Endothelial cell of umbilical vein (primary cell): ENCODE measurements around the gene CACNA1A. TPM values are rescaled to one million over a fixed set of nuclear protein-coding genes. Genes with fewer than 3 reads are reported as not detected.

Experiments
- BruUV-seq: library from RNA; stranded (reverse); fragments of 400-500 nt; replicated peaks from 2 replicates; lab custom pipeline; 2021; lab: Mats Ljungman, UMichigan
- CTCF ChIA-PET: fragments of 300-600, 350-600 bp; sonication (Branson Sonifier 250); formaldehyde crosslinking; loops from one replicate; lab custom pipeline; 2021; ENCODE audit warnings: antibody characterized with exemption, inconsistent platforms; lab: Charles Lee
- POLR2A ChIA-PET: fragments of 300-600, 350-600 bp; sonication (Branson Sonifier 250); formaldehyde crosslinking; loops from one replicate; lab custom pipeline; 2021; ENCODE audit warnings: antibody characterized with exemption, inconsistent platforms; lab: Charles Lee
- DNase-seq: peaks from one replicate; pipeline ENCODE4 v3.0.0-alpha.2; 2011; ENCODE audit warnings: low read depth, low spot score
- FAIRE-seq: peaks from 2 replicates; lab custom pipeline; 2011; peaks lifted over from hg19 to GRCh38; lab: Jason Lieb, UNC
- H2AFZ ChIP-seq: 2 replicates; pipeline ENCODE4 v1.6.0; 2012; ENCODE audit warnings: low read depth, low read length, control low read depth, inconsistent platforms
- H3K27ac ChIP-seq: 2 replicates; pipeline ENCODE4 v1.5.1; 2011; ENCODE audit warnings: low read depth, mild to moderate bottlenecking, control low read depth, low read length, moderate library complexity; ENCODE audit not compliant: insufficient read depth
- H3K27me3 ChIP-seq, 2 experiments: 2 replicates each; pipeline versions ENCODE4 v1.6.0 to v1.6.1; 2011; ENCODE audit warnings: low read length in 2 of 2, mixed read lengths in 1 of 2; ENCODE audit not compliant: control insufficient read depth in 2 of 2, insufficient read depth in 2 of 2
- H3K36me3 ChIP-seq, 2 experiments: 2 replicates in 1 of 2; 3 replicates in 1 of 2; pipeline ENCODE4 v1.5.1; 2011; ENCODE audit warnings: low read length in 2 of 2, mild to moderate bottlenecking in 1 of 2, moderate library complexity in 1 of 2; ENCODE audit not compliant: control insufficient read depth in 2 of 2, insufficient read depth in 2 of 2; ENCODE audit errors: extremely low read depth in 1 of 2
- H3K4me1 ChIP-seq: 3 replicates; pipeline ENCODE4 v1.5.1; 2011; ENCODE audit warnings: mild to moderate bottlenecking, low read length; ENCODE audit not compliant: control insufficient read depth, insufficient read depth; ENCODE audit errors: extremely low read depth
- H3K4me2 ChIP-seq: 2 replicates; pipeline ENCODE4 v1.6.1; 2011; ENCODE audit warnings: low read length, control low read depth, mixed read lengths; ENCODE audit not compliant: insufficient read depth
- H3K4me3 ChIP-seq, 3 experiments: fragments of 200-600 bp in 1 of 3; sonication (generic), shearing (Covaris generic) in 1 of 3; replicated peaks in 1 of 3; 2 replicates each; pipeline ENCODE4 v1.5.1; 2011 to 2016; ENCODE audit warnings: control low read depth in 3 of 3, low read length in 3 of 3, mild to moderate bottlenecking in 2 of 3, inconsistent platforms in 1 of 3, low read depth in 1 of 3, moderate library complexity in 1 of 3; ENCODE audit not compliant: insufficient read depth in 1 of 3
- H3K79me2 ChIP-seq: 2 replicates; pipeline ENCODE4 v1.6.0; 2012; ENCODE audit warnings: low read length, inconsistent platforms; ENCODE audit not compliant: control insufficient read depth, insufficient read depth
- H3K9ac ChIP-seq: replicated peaks from 2 replicates; pipeline ENCODE3; 2011; ENCODE audit warnings: low read length, control low read depth; ENCODE audit not compliant: insufficient read depth; ENCODE audit errors: extremely low read depth
- H3K9me1 ChIP-seq: replicated peaks from 3 replicates; pipeline ENCODE4 v1.6.0; 2011; ENCODE audit warnings: mild to moderate bottlenecking, low read length; ENCODE audit not compliant: control insufficient read depth, insufficient read depth; ENCODE audit errors: extremely low read depth
- H3K9me3 ChIP-seq: replicated peaks from 2 replicates; pipeline ENCODE4 v1.5.1; 2012; ENCODE audit warnings: low read length, inconsistent platforms; ENCODE audit not compliant: control insufficient read depth, insufficient read depth
- H4K20me1 ChIP-seq: replicated peaks from 2 replicates; pipeline ENCODE3; 2011; ENCODE audit warnings: mild to moderate bottlenecking, low read length; ENCODE audit not compliant: control insufficient read depth, insufficient read depth; ENCODE audit errors: extremely low read depth
- EZH2 ChIP-seq: IDR thresholded peaks from 2 replicates; pipeline ENCODE4 v1.6.1; 2012; ENCODE audit warnings: borderline replicate concordance, low read depth, mild to moderate bottlenecking, moderate library complexity, low read length, inconsistent platforms; ENCODE audit not compliant: severe bottlenecking
- FOS ChIP-seq: IDR thresholded peaks from 2 replicates; pipeline ENCODE4 v1.6.1; 2011; ENCODE audit warnings: mild to moderate bottlenecking, low read length, moderate library complexity, borderline replicate concordance; ENCODE audit not compliant: insufficient read depth
- POLR2A ChIP-seq: IDR thresholded peaks from 2 replicates; pipeline ENCODE4 v1.6.1; 2012; ENCODE audit warnings: low read depth, mild to moderate bottlenecking, control low read depth, low read length
- dilution Hi-C: fragments of 300-500 bp; cut with MboI; formaldehyde crosslinking; loops from one replicate; pipeline ENCODE4 v1.15.0; 2019; ENCODE audit warnings: low sequenced_read_pairs; ENCODE audit not compliant: extremely low pct_ligation_motif_present
- intact Hi-C: fragments of 100-400 bp; cut with micrococcal nuclease; formaldehyde crosslinking; loops from one replicate; pipeline ENCODE4 v1.10.0; 2022
- polyA plus RNA-seq, 4 experiments: library from polyadenylated mRNA; depleted of rRNA in 3 of 4; stranded (reverse) in 3 of 4; unstranded in 1 of 4; fragments of >200 nt; gene quantifications; 2 replicates each; pipeline versions ENCODE4 v1.2.1 to v1.2.3, GENCODE V29; 2011 to 2012; ENCODE audit warnings: missing spikeins in 1 of 4
- total RNA-seq: library from RNA; stranded (reverse); gene quantifications from 2 replicates; pipeline ENCODE4 v1.2.3, GENCODE V29; 2021
- TF ChIP-seq, protein P1 (sequence below), 2 donors: IDR thresholded peaks; 1 replicate in 1 of 2; 2 replicates in 1 of 2; pipeline ENCODE4 v1.5.1; 2011; ENCODE audit warnings: low read length in 2 of 2, mild to moderate bottlenecking in 2 of 2, moderate library complexity in 2 of 2, control low read depth in 1 of 2, inconsistent platforms in 1 of 2, low read depth in 1 of 2; ENCODE audit not compliant: insufficient read depth in 1 of 2; ENCODE audit errors: extremely low read depth in 1 of 2

CACNA1A gene
- total and polyA plus RNA-seq, 2 donors (not counting 3 experiments of a cell fraction or from before 2014, with no cell fraction given), result 0.17 to 0.38 TPM

- ChIA-PET POLR2A (no interaction called here), CTCF (no interaction called here)
- Histone ChIP-seq H3K36me3 (no peaks in the 10 kb centered on the region), H3K4me2 (no peak overlapping the region), H2AFZ (no peak overlapping the region), H3K4me3 (no peak overlapping the region), H3K27me3 (peaks cover 2% of the 10 kb centered on the region in 2 experiments), H3K27ac (no peak overlapping the region), H3K9me3 (no peaks in the 10 kb centered on the region), H3K9ac (no peak overlapping the region), H4K20me1 (no peaks in the 10 kb centered on the region), H3K9me1 (no peaks in the 10 kb centered on the region), H3K4me1 (no peaks in the 10 kb centered on the region), H3K79me2 (no peaks in the 10 kb centered on the region)
- intact Hi-C loops (no loop called here), dilution Hi-C loops (no loop called here)
- no peak for DNase-seq
- no peak for FAIRE-seq
- no peak for TF ChIP-seq FOS
- TF ChIP-seq EZH2, result no peak
- TF ChIP-seq, protein P1, sequence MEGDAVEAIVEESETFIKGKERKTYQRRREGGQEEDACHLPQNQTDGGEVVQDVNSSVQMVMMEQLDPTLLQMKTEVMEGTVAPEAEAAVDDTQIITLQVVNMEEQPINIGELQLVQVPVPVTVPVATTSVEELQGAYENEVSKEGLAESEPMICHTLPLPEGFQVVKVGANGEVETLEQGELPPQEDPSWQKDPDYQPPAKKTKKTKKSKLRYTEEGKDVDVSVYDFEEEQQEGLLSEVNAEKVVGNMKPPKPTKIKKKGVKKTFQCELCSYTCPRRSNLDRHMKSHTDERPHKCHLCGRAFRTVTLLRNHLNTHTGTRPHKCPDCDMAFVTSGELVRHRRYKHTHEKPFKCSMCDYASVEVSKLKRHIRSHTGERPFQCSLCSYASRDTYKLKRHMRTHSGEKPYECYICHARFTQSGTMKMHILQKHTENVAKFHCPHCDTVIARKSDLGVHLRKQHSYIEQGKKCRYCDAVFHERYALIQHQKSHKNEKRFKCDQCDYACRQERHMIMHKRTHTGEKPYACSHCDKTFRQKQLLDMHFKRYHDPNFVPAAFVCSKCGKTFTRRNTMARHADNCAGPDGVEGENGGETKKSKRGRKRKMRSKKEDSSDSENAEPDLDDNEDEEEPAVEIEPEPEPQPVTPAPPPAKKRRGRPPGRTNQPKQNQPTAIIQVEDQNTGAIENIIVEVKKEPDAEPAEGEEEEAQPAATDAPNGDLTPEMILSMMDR (IDR thresholded peaks at IDR 0.05; ENCODE audit: extremely low read depth in 1 of 2, insufficient read depth in 1 of 2, low read depth in 1 of 2, low read length in 2 of 2), result no peak
- no peak for TF ChIP-seq POLR2A
- BruUV-seq, result no TSS peak
Measured at GRCh38 chr19:13300421-13301030, 205.8 kb downstream of the CACNA1A start.

DNA sequence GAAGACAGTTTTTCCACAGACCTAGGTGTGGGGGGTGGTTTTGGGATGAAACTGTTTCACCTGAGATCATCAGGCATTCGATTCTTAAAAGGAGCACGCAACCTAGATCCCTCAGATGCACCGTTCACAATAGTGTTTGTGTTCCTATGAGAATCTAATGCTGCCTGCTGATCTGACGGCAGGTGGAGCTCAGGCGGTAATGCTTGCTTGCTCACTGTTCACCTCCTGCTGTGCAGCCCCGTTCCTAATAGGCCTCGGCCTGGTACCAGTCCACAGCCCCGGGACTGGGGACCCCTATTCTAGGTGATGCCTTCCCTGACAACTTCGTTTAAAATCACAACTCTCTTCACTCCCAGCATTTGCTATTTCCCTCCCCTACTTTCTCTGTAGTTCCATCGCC is 206.4 kb downstream of the CACNA1A start:
- POLR2A ChIA-PET, result no interaction called here
- Histone ChIP-seq H2AFZ (no peak overlapping the region), H3K79me2 (no peaks in the 10 kb centered on the region), H3K36me3 (no peaks in the 10 kb centered on the region), H3K4me1 (no peaks in the 10 kb centered on the region), H3K9me3 (no peaks in the 10 kb centered on the region), H3K4me2 (no peak overlapping the region), H4K20me1 (no peaks in the 10 kb centered on the region), H3K4me3 (no peak overlapping the region), H3K27ac (no peak overlapping the region), H3K27me3 (peaks cover 2% of the 10 kb centered on the region in 2 experiments), H3K9ac (no peak overlapping the region), H3K9me1 (no peaks in the 10 kb centered on the region)
- intact Hi-C loops (no loop called here), dilution Hi-C loops (no loop called here)
- FAIRE-seq (no peak), DNase-seq (no peak)
- TF ChIP-seq FOS, result no peak
- TF ChIP-seq EZH2, result no peak
- TF ChIP-seq POLR2A, result no peak
- CTCF ChIA-PET, result no interaction called here
- no TSS peak for BruUV-seq
